Colon (tissue), 2 donors: ENCODE measurements around the gene DOCK9.

Source experiments
- FAIRE-seq: peaks from 2 replicates; lab custom pipeline; 2012; peaks lifted over from hg19 to GRCh38; lab: Jason Lieb, UNC
- donor health status: control.
- donor health status: control.

DOCK9 gene

GRCh38 chr13:98997738-98998641 lies 20.1 kb upstream of the DOCK9 start:
- FAIRE-seq: no peak

- no peak for FAIRE-seq
Measured at GRCh38 chr13:98997011-98997730, 19.3 kb upstream of the DOCK9 start.

GRCh38 chr13:98996046-98996445 lies 18.2 kb upstream of the DOCK9 start:
- FAIRE-seq: no peak

- FAIRE-seq: no peak
Measured at GRCh38 chr13:98994896-98995295, 17.0 kb upstream of the DOCK9 start.

GRCh38 chr13:98994080-98994479 lies 16.2 kb upstream of the DOCK9 start:
- FAIRE-seq: no peak

GRCh38 chr13:98992355-98992754 lies 14.5 kb upstream of the DOCK9 start:
- no peak for FAIRE-seq

- FAIRE-seq: no peak
Measured at GRCh38 chr13:98990701-98991100, 12.8 kb upstream of the DOCK9 start.

- FAIRE-seq: no peak
Measured at GRCh38 chr13:98989469-98990235, 11.8 kb upstream of the DOCK9 start.

- no peak for FAIRE-seq
Measured at GRCh38 chr13:98988780-98989179, 10.9 kb upstream of the DOCK9 start.

GRCh38 chr13:98988277-98988676 lies 10.4 kb upstream of the DOCK9 start:
- FAIRE-seq: no peak

GRCh38 chr13:98987275-98987674 lies 9.4 kb upstream of the DOCK9 start:
- no peak for FAIRE-seq

GRCh38 chr13:98986226-98986846 lies 8.5 kb upstream of the DOCK9 start:
- FAIRE-seq: no peak

GRCh38 chr13:98985591-98985990 lies 7.7 kb upstream of the DOCK9 start:
- no peak for FAIRE-seq

- no peak for FAIRE-seq
Measured at GRCh38 chr13:98984983-98985382, 7.1 kb upstream of the DOCK9 start.

- no peak for FAIRE-seq
Measured at GRCh38 chr13:98984118-98984517, 6.3 kb upstream of the DOCK9 start.

- FAIRE-seq: no peak
Measured at GRCh38 chr13:98983182-98983581, 5.3 kb upstream of the DOCK9 start.

GRCh38 chr13:98981369-98982080 lies 3.7 kb upstream of the DOCK9 start:
- FAIRE-seq: no peak

GRCh38 chr13:98979012-98979660 lies 1.3 kb upstream of the DOCK9 start:
- no peak for FAIRE-seq

GRCh38 chr13:98978280-98978679 lies 416 bp upstream of the DOCK9 start:
- no peak for FAIRE-seq

GRCh38 chr13:98976941-98977340 lies 923 bp downstream of the DOCK9 start:
- no peak for FAIRE-seq

- no peak for FAIRE-seq
Measured at GRCh38 chr13:98976338-98976737, 1.5 kb downstream of the DOCK9 start.
